Suprapubic skin (tissue), 4 donors: ENCODE measurements around the gene PRMT3. TPM values are rescaled to one million over a fixed set of nuclear protein-coding genes. Genes with fewer than 3 reads are reported as not detected.

Source experiments
- DNase-seq, 2 donors: peaks; one replicate each; pipeline ENCODE4 v3.0.0-alpha.2; 2019; ENCODE audit warnings: low spot score in 2 of 2
- H3K27ac ChIP-seq: fragments of 200-600 bp; sonication (generic); one replicate; pipeline ENCODE4 v1.5.1; 2019
- H3K27me3 ChIP-seq: fragments of 200-600 bp; sonication (generic); one replicate; pipeline ENCODE4 v1.5.1; 2019
- H3K36me3 ChIP-seq: fragments of 200-600 bp; sonication (generic); one replicate; pipeline ENCODE4 v1.5.1; 2019
- H3K4me1 ChIP-seq: fragments of 200-600 bp; sonication (generic); one replicate; pipeline ENCODE4 v1.5.1; 2019
- H3K4me3 ChIP-seq: fragments of 200-600 bp; sonication (generic); one replicate; pipeline ENCODE4 v1.5.1; 2019; ENCODE audit warnings: mild to moderate bottlenecking
- H3K9me3 ChIP-seq: fragments of 200-600 bp; sonication (generic); one replicate; pipeline ENCODE4 v1.5.1; 2019
- EP300 ChIP-seq: sonication (generic); formaldehyde crosslinking; IDR thresholded peaks from one replicate; pipeline ENCODE4 v1.6.1; 2017; ENCODE audit warnings: antibody characterized with exemption
- POLR2A ChIP-seq, 2 donors: fragments of 450-650 bp; IDR thresholded peaks; one replicate each; pipeline ENCODE4 v1.6.1; 2017; ENCODE audit warnings: antibody characterized with exemption in 2 of 2, mild to moderate bottlenecking in 2 of 2, moderate library complexity in 2 of 2
- POLR2AphosphoS5 ChIP-seq, 3 donors: sonication (generic); formaldehyde crosslinking; IDR thresholded peaks; one replicate each; pipeline ENCODE4 v1.6.1; 2017; ENCODE audit warnings: antibody characterized with exemption in 3 of 3
- WGBS: methylation state at CpG from one replicate; pipeline ENCODE4 v1.1.5; 2018; 5-methylcytosine and 5-hydroxymethylcytosine counted together
- total RNA-seq, 4 donors: library from RNA; depleted of rRNA; stranded (reverse); fragments of >200 nt; gene quantifications; one replicate each; pipeline ENCODE4 v1.1.0, GENCODE V29; 2016
- TF ChIP-seq, protein P1 (sequence below), 2 donors: fragments of 200-600 bp in 1 of 2; fragments of 450-650 bp in 1 of 2; sonication (generic) in 1 of 2; IDR thresholded peaks; one replicate each; pipeline ENCODE4 v1.5.1; 2016 to 2019; ENCODE audit warnings: antibody characterized with exemption in 2 of 2, mild to moderate bottlenecking in 1 of 2, moderate library complexity in 1 of 2

PRMT3 gene
- total RNA-seq, result 10 to 100 TPM; 13.3 to 19.7 (median 15.5) TPM

GRCh38 chr11:20387261-20388095, at the start of gene PRMT3:
TSS of gene PRMT3 (plus strand) at chr11:20387716. CDS start at chr11:20387747, 31 bp downstream.
- Histone ChIP-seq H3K4me3 (peak within 1 kb of the TSS; percentile 89), H3K4me1 (peaks cover 23% of the 10 kb centered on the region), H3K27me3 (no peaks in the 10 kb centered on the region), H3K9me3 (no peaks in the 10 kb centered on the region), H3K27ac (peak within 1 kb of the TSS; percentile 87), H3K36me3 (peaks cover 12% of the 10 kb centered on the region)
- peak in 1 of 2 donors; percentile 75 for TF ChIP-seq POLR2A (IDR thresholded peaks at IDR 0.05)
- no peak for TF ChIP-seq EP300
- TF ChIP-seq POLR2AphosphoS5 (IDR thresholded peaks at IDR 0.05), result peak; percentile 1 to 62 (median 38)
- TF ChIP-seq, protein P1, sequence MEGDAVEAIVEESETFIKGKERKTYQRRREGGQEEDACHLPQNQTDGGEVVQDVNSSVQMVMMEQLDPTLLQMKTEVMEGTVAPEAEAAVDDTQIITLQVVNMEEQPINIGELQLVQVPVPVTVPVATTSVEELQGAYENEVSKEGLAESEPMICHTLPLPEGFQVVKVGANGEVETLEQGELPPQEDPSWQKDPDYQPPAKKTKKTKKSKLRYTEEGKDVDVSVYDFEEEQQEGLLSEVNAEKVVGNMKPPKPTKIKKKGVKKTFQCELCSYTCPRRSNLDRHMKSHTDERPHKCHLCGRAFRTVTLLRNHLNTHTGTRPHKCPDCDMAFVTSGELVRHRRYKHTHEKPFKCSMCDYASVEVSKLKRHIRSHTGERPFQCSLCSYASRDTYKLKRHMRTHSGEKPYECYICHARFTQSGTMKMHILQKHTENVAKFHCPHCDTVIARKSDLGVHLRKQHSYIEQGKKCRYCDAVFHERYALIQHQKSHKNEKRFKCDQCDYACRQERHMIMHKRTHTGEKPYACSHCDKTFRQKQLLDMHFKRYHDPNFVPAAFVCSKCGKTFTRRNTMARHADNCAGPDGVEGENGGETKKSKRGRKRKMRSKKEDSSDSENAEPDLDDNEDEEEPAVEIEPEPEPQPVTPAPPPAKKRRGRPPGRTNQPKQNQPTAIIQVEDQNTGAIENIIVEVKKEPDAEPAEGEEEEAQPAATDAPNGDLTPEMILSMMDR (IDR thresholded peaks at IDR 0.05), result peak; percentile 32 to 91
- 0% methylated on average over 6 of the region's 96 CpGs for WGBS
- peak; percentile 96 for DNase-seq

DNA sequence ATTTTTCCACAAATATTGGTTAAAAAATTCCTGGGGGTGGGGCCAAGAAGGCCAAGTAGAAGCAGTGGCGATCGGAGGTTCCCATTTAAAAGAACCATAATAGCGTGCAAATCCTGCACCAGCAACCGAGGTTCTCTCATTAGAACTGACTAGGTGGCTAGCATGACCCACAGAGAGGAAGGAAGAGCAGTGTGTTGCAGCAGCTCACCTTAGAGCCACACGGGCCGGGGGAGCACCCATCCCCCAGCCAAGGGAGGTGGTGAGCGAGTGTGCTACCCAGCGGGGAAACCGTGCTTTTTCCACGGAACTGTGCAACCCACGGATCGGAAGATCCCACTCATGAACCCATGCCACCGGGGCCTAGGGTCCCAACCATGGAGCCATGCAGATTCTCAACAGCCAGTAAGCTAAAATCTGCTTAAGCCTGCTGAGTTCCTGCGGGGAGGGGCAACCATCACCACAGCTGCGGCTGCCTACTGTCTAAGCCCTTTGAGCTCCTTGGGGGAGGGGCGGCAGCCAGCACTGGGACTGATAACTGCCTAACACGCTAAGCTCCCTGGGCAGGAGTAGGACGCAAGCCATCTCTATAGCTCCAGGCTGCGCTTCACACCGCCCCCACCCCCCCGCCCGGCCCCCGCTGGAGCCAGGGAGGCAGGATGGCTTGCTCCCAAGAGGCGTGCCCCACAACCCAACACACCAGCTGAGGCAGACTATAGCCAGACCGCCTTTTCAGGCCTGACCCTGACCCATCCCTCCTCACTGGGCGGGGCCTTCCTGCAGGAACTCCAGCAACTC, 45.0 kb upstream of the PRMT3 start:
- Histone ChIP-seq H3K4me1 (no peaks in the 10 kb centered on the region), H3K4me3 (no peak overlapping the region), H3K36me3 (no peaks in the 10 kb centered on the region), H3K9me3 (no peaks in the 10 kb centered on the region), H3K27ac (no peak overlapping the region), H3K27me3 (peaks cover 31% of the 10 kb centered on the region)
- whole genome bisulfite sequencing, result 41% methylated on average over 7 of the region's 26 CpGs
- DNase-seq, result no peak
- no peak for TF ChIP-seq EP300
- TF ChIP-seq POLR2AphosphoS5 (IDR thresholded peaks at IDR 0.05), result no peak
- TF ChIP-seq POLR2A (IDR thresholded peaks at IDR 0.05), result no peak
- TF ChIP-seq, protein P1 (IDR thresholded peaks at IDR 0.05), result no peak

GRCh38 chr11:20351136-20351535, 36.4 kb upstream of the PRMT3 start:
- DNase-seq, result no peak
- TF ChIP-seq POLR2A (IDR thresholded peaks at IDR 0.05), result no peak
- TF ChIP-seq, protein P1 (IDR thresholded peaks at IDR 0.05), result no peak
- TF ChIP-seq POLR2AphosphoS5 (IDR thresholded peaks at IDR 0.05), result no peak
- no peak for TF ChIP-seq EP300
- Histone ChIP-seq H3K36me3 (no peaks in the 10 kb centered on the region), H3K27me3 (no peaks in the 10 kb centered on the region), H3K4me1 (no peaks in the 10 kb centered on the region), H3K27ac (no peak overlapping the region), H3K9me3 (no peaks in the 10 kb centered on the region), H3K4me3 (no peak overlapping the region)
- WGBS, result 57% methylated on average over 7 of the region's 7 CpGs

DNA sequence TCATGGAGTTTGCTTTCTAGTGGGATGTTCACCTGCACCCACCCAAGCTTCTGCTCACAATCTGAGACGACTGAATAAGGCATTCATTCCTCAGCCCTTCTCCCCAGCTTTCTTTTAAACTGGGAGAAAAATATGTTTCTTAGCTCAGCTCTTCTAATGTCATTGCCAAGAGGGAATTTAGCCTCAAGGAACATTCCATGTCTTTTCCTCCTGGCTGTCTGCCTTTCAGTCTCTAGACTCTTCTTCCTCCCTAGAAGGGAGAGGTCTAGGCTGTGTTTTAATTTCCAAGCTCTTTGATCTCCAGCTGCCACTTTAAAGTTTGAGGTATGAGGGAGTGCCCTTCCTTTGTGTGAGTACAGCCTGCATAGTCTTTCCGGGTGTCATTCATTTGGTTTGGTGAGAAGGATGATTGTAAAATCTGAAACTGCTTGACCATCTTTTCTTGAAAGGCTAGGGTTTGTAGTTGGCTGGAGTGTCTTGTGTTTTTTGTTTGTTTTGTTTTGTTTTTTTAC, 35.7 kb upstream of the PRMT3 start:
- Histone ChIP-seq H3K27ac (no peak overlapping the region), H3K36me3 (no peaks in the 10 kb centered on the region), H3K4me1 (no peaks in the 10 kb centered on the region), H3K27me3 (no peaks in the 10 kb centered on the region), H3K9me3 (no peaks in the 10 kb centered on the region), H3K4me3 (no peak overlapping the region)
- DNase-seq, result no peak
- 30% methylated on average over 2 of the region's 2 CpGs for WGBS
- TF ChIP-seq, protein P1 (IDR thresholded peaks at IDR 0.05), result no peak
- no peak for TF ChIP-seq POLR2A (IDR thresholded peaks at IDR 0.05)
- no peak for TF ChIP-seq EP300
- no peak for TF ChIP-seq POLR2AphosphoS5 (IDR thresholded peaks at IDR 0.05)
